Measurements from ENCODE around the gene CBX7.

CBX7 gene

DNA sequence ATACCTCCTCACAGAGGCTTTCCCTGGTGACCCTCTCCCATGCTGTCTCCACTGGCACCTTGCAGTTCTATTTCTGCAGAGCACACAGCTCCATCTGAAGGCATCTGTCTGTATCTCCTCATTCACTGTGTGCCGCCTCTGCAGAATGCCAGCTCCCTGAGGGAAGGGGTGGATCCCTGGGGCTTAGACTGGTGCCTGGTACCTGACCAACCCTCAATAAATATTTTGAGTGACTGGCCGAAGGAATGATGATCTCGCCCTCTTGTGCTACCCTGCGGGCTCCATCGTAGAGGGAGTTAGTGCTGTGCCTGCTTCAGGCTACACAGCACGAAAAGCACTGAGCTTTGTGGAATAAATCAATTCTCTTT, 1.6 kb downstream of the CBX7 start:
- no peak for DNase-seq (ENCODE audit: low spot score)
- Histone ChIP-seq H3K27ac (peak overlapping the region; percentile 86 to 99), H3K4me3 (peak overlapping the region; percentile 98)
- TF ChIP-seq, protein P1, sequence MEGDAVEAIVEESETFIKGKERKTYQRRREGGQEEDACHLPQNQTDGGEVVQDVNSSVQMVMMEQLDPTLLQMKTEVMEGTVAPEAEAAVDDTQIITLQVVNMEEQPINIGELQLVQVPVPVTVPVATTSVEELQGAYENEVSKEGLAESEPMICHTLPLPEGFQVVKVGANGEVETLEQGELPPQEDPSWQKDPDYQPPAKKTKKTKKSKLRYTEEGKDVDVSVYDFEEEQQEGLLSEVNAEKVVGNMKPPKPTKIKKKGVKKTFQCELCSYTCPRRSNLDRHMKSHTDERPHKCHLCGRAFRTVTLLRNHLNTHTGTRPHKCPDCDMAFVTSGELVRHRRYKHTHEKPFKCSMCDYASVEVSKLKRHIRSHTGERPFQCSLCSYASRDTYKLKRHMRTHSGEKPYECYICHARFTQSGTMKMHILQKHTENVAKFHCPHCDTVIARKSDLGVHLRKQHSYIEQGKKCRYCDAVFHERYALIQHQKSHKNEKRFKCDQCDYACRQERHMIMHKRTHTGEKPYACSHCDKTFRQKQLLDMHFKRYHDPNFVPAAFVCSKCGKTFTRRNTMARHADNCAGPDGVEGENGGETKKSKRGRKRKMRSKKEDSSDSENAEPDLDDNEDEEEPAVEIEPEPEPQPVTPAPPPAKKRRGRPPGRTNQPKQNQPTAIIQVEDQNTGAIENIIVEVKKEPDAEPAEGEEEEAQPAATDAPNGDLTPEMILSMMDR (IDR thresholded peaks at IDR 0.05): no peak

DNA sequence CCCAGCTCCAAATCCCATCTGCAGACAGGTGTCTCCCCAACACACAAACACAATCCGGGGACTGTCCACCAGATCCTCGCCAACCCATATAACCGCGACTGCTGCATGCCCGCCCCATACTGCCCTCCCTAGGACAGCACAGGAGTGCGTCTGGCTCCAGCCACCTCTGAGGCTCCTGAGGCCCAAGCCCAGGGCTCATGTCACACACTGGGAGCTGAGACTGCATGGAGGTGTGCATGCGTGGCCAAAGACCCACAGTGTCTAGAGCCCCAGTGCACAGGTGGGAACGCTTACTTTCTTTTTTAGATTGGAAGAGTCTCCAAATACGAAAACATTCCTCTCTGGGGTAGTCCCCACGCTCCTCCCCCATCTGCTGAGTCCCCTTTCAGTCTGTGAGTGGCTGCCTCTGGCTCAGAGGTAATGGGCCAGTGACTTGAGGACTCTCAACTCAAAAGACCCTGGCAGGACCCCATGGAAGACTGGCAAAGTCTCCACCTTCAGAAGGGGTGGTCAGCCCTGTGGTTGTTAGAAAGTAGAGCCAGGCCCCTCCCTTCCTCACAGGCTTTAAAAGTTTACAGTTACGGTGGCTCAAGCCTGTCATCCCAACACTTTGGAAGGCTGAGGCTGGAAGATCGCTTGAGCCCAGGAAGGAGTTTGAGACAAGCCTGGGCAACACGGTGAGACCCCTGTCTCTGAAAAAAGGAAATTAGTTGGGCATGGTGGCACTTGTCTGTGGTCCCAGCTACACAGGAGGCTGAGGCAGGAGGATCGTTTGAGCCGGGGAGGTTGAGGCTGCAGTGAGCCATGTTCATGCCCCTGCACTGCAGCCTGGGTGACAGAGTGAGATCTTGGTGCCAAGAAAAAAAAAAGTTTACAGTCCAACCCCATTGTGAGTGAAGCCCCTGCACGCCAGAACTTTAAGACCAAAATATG, 2.3 kb downstream of the CBX7 start:
- no peak for DNase-seq (ENCODE audit: low spot score)
- Histone ChIP-seq H3K27ac (peak overlapping the region; percentile 89 to 99), H3K4me3 (peak overlapping the region; percentile 98)
- TF ChIP-seq, protein P1 (IDR thresholded peaks at IDR 0.05): no peak

DNA sequence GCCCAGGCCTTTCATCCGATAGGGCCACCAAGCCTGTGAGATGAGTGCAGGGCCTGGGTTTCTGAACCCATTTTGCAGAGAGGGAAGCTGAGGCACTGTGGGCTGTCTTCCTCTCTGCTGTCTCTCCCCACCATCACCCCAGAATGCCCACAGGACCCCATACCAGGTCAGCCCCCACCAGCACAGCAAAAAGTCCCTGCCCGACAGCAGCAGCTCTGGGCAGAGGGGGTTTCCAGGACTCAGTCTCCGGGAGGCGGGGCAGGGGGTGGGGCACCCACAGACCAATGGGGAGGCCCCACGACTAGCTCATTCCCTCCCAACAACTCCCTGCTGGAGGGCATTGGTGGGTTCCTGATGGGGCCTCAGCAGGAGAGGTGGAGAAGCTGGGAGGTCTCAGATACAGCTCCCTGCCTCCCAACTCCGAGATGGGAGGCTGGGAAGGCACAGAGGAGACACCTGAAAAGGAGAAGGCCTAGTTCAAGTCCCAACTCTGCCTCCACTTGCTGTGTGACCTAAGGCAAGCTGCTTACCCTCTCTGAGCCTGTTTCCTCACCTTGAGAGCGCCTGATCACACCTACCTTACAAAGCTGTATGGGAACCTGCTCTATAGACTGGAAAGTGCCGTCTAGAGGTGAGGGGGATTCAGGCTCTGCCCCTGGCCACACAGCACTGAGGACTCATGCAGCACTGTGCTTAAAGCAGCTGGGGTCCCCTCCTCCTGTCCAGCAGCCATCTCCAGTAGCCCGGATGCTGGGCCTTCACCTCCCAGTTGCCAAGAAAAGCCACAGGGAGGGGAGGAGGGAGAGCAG, 3.5 kb downstream of the CBX7 start:
- peak overlapping the region; percentile 89 to 99 for H3K27ac ChIP-seq
- no peak for DNase-seq (ENCODE audit: low spot score)
- peak overlapping the region; percentile 98 for H3K4me3 ChIP-seq
- TF ChIP-seq, protein P1 (IDR thresholded peaks at IDR 0.05): no peak

DNA sequence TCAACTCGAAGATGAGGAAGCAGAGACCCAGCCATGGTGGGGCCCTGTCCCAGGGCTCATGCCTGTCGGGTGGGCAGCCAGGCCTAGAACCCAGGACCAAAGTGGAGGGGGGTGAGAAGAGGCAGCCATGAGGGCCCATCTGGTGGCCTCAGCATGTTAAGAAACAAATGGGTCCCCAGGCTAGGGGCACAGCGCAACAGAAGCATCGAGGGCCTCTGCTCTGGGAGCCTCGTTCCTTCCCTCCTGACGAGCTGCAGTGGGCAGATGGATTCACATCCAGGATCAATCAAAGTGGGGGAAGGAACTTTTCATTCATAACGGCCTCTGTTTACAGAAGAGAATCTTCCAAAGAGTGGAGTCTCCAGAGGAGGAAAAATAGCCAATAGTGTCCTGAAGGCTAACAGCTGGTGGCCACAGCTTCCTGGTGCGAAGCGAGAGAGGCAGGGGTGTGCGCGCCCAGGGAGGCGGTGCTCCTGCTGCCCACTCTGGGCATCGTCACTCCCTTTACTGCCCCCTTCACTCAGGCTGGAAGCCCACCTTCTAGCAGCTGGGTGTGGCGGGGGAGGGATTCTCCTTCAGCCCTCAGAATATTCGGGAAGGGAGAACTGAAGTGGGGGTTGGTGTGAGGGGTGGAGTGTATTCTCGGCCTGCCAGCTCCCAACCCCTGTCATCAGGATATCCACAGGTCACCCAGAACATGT, 4.3 kb downstream of the CBX7 start:
- Histone ChIP-seq H3K4me3 (peak overlapping the region; percentile 98), H3K27ac (peak overlapping the region; percentile 89 to 99)
- TF ChIP-seq, protein P1 (IDR thresholded peaks at IDR 0.05): no peak
- no peak for DNase-seq (ENCODE audit: low spot score)

DNA sequence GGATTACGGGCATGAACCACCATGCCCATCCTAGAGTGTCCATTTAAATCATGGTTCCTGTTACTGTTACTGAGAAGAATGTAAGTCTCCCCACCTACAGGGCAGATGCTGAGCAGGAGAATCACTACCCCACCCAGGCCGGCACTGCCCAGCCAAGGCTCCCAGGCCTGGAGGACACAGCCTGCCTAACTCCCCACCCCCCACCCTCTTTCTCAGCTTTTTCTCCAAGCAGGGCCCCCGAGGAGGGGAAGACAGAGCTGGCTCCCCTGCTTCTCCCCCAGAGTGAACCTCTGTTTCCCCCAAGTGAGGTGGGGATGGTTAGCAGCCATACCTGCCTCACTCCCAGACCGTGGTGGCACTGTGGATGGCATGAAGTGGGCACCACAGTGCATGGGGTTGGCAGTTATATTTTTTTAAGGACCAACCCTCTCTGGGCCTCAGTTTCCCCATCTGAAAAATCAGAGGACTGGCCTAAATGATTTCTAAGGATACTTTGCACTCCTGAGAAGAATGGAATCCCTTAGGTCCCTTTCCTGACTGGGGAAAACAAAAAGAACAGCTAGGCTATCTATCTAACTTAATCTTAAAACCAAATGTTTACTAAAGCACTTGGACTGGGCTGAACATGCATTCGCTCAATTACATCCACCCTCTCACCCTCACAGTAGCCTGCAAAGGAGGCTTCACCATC, 5.0 kb downstream of the CBX7 start:
- DNase-seq (ENCODE audit: low spot score): no peak
- Histone ChIP-seq H3K27ac (peak overlapping the region; percentile 89 to 99), H3K4me3 (no peak overlapping the region)
- TF ChIP-seq, protein P1 (IDR thresholded peaks at IDR 0.05): no peak
